ENCODE data around the gene BCL7A. TPM values are rescaled to one million over a fixed set of nuclear protein-coding genes. Genes with fewer than 3 reads are reported as not detected.
A peak's percentile ranks its signal among the peaks of the same experiment; 100 is the strongest.

Gene BCL7A
- total RNA-seq, 4 donors from 2014 or later = 0.26 to 12.2 (median 4.2) TPM

GRCh38 chr12:122073815-122074214 is 52.1 kb downstream of the BCL7A start:
- H3K27ac ChIP-seq = peak overlapping the region; percentile 67 to 83
- H3K9me3 ChIP-seq = no peaks in the 10 kb centered on the region
- H3K4me1 ChIP-seq = peaks cover 0 to 5% of the 10 kb centered on the region in 2 donors
- no peak for TF ChIP-seq POLR2A (IDR thresholded peaks at IDR 0.05)
- TF ChIP-seq CTCF (IDR thresholded peaks at IDR 0.05) = no peak
- no peaks in the 10 kb centered on the region for H3K27me3 ChIP-seq
- no peaks in the 10 kb centered on the region for H3K36me3 ChIP-seq
- intact Hi-C loops (cut with DNase I; ENCODE audit: low total_unique reads) = no loop called here
- H3K4me3 ChIP-seq = no peak overlapping the region
- DNase-seq = no peak

- Histone ChIP-seq H3K27me3 (no peaks in the 10 kb centered on the region), H3K4me3 (no peak overlapping the region), H3K4me1 (peaks cover under 1 to 15% of the 10 kb centered on the region in 2 donors), H3K36me3 (no peaks in the 10 kb centered on the region), H3K27ac (no peak overlapping the region), H3K9me3 (no peaks in the 10 kb centered on the region)
- TF ChIP-seq CTCF (IDR thresholded peaks at IDR 0.05) = no peak
- no peak for TF ChIP-seq POLR2A (IDR thresholded peaks at IDR 0.05)
- intact Hi-C loops (cut with DNase I; ENCODE audit: low total_unique reads) = no loop called here
- no peak for DNase-seq
Measured at GRCh38 chr12:122076743-122077495, 55.2 kb downstream of the BCL7A start.

- H3K4me1 ChIP-seq = peaks cover 5 to 9% of the 10 kb centered on the region in 2 donors
- intact Hi-C loops (cut with DNase I; ENCODE audit: low total_unique reads) = no loop called here
Measured at GRCh38 chr12:122078141-122079032, 56.7 kb downstream of the BCL7A start, which contains the start of gene MLXIP. Gene MLXIP (plus strand): TSS chr12:122078756. CDS start chr12:122078854, 98 bp downstream.

GRCh38 chr12:122079033-122079531 is 57.4 kb downstream of the BCL7A start:
- Histone ChIP-seq H3K27ac (peak overlapping the region; percentile 85), H3K36me3 (no peaks in the 10 kb centered on the region), H3K27me3 (no peaks in the 10 kb centered on the region), H3K9me3 (no peaks in the 10 kb centered on the region), H3K4me3 (peak overlapping the region; percentile 78 to 82), H3K4me1 (peaks cover 5 to 9% of the 10 kb centered on the region in 2 donors)
- peak in 1 of 2 donors; percentile 50 for DNase-seq
- TF ChIP-seq POLR2A (IDR thresholded peaks at IDR 0.05) (no peak), CTCF (IDR thresholded peaks at IDR 0.05) (no peak)
- intact Hi-C loops (cut with DNase I; ENCODE audit: low total_unique reads) = no loop called here

More at GRCh38 chr12:122078141-122079032, 56.7 kb downstream of the BCL7A start, which contains the start of gene MLXIP:
- H3K27ac ChIP-seq = peak within 1 kb of the TSS; percentile 85
- TF ChIP-seq CTCF (IDR thresholded peaks at IDR 0.05) (peak in 1 of 4 experiments; percentile 9), POLR2A (IDR thresholded peaks at IDR 0.05) (peak; percentile 96 to 100)
- H3K27me3 ChIP-seq = no peaks in the 10 kb centered on the region
- no peaks in the 10 kb centered on the region for H3K9me3 ChIP-seq
- H3K4me3 ChIP-seq = peak within 1 kb of the TSS; percentile 78 to 82
- peak; percentile 93 to 95 for DNase-seq
- no peaks in the 10 kb centered on the region for H3K36me3 ChIP-seq
